ENCODE measurements around the gene CYP1A1. TPM values are rescaled to one million over a fixed set of nuclear protein-coding genes. Genes with fewer than 3 reads are reported as not detected.

Gene CYP1A1
- total and polyA plus RNA-seq, 9 of the 15 experiments (the other 6 are each of a cell fraction or from before 2014, with no cell fraction given): 0.04 to 0.13 (median 0.05) TPM; not detected in 5

DNA sequence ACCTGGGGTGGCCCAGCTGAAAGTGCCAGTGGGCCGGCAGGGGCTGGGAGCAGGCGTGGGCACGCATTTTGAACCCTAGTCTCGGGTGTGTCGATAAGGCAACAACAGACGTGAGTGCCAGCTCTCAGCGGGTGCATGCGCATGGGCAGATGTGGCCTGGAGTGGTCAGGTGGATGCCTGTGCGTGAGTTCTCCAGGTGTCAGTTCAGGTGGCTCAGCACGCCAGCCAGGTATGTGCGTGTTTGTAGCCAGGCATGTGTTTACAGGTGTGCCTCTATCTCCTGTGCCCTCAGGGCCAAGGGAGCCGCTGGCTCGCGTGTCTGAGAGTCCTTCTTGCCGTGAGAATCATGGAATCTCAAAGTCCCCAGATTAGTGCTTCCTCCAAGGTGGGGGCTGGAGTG, 38.1 kb upstream of the CYP1A1 start (continued):
- TF ChIP-seq BCLAF1 (IDR thresholded peaks at IDR 0.05; ENCODE audit: borderline replicate concordance in 1 of 2, control insufficient read depth in 1 of 2, low read depth in 2 of 2, low read length in 1 of 2) (no peak), EHMT2 (IDR thresholded peaks at IDR 0.05) (no peak)

DNA sequence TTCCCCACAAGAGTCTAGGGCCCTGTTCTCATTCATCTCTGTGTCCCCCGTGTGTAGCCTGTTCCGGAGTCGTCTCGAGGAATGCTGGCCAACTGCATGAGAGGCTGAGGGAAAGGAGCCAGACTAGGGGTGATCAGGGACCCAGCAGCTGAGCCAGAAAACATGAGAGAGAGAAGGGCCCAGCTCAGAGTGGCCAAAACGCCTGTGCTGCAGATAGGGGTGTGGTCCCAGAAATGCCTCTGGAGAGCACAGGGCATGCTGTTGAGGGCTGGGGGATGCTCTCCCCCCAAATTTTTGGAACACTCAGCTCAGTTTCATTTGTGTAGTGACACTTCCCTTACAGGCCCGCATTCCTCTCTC, 37.4 kb upstream of the CYP1A1 start:
- H3K9ac ChIP-seq (ENCODE audit: insufficient read depth in 1 of 2, low read depth in 2 of 2, low read length in 2 of 2): no peak overlapping the region
- no peaks in the 10 kb centered on the region for H3K9me1 ChIP-seq (ENCODE audit: control insufficient read depth, insufficient read depth, low read length)
- no TSS peak for BruUV-seq (replicated peaks)
- ChIA-PET POLR2A (interaction anchor here (0.6 to 0.9 kb wide), 4 partner anchors 48 to 858 kb away, joined by 3 to 5 read pairs (median 3); no protein-coding TSS in a partner anchor), CTCF (ENCODE audit: low intra/inter-chr PET ratio) (no interaction called here)
- H2AFZ ChIP-seq (ENCODE audit: low read depth, low read length): no peak overlapping the region
- H3K36me3 ChIP-seq (ENCODE audit: control insufficient read depth, insufficient read depth, low read length): no peaks in the 10 kb centered on the region
- FAIRE-seq (no peak), ATAC-seq (no peak), DNase-seq (ENCODE audit: extremely low read depth in 1 of 4, low spot score in 3 of 4) (no peak)
- peaks cover 13 to 51% of the 10 kb centered on the region in 2 experiments; a peak in 3 of 5 replicates for H3K27me3 ChIP-seq (ENCODE audit: control insufficient read depth in 2 of 2, insufficient read depth in 2 of 2, low read length in 2 of 2)
- H3K9me3 ChIP-seq (replicated peaks; ENCODE audit: control insufficient read depth, insufficient read depth, low read depth, low read length): no peaks in the 10 kb centered on the region
- H3K4me2 ChIP-seq (ENCODE audit: insufficient read depth, low read length): no peak overlapping the region
- H3K4me1 ChIP-seq (replicated peaks in 1 of 2; ENCODE audit: control insufficient read depth in 2 of 2, insufficient read depth in 2 of 2, low read length in 2 of 2): peaks cover 0 to 9% of the 10 kb centered on the region in 2 experiments; a peak in 2 of 5 replicates
- H3K4me3 ChIP-seq: no peak overlapping the region
- TF ChIP-seq, protein P1, sequence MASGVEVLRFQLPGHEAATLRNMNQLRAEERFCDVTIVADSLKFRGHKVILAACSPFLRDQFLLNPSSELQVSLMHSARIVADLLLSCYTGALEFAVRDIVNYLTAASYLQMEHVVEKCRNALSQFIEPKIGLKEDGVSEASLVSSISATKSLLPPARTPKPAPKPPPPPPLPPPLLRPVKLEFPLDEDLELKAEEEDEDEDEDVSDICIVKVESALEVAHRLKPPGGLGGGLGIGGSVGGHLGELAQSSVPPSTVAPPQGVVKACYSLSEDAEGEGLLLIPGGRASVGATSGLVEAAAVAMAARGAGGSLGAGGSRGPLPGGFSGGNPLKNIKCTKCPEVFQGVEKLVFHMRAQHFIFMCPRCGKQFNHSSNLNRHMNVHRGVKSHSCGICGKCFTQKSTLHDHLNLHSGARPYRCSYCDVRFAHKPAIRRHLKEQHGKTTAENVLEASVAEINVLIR (CRISPR knock-in tag; IDR thresholded peaks at IDR 0.05): no peak
- no peak for TF ChIP-seq ZNF134 (CRISPR knock-in tag; conservative IDR thresholded peaks at IDR 0.05)
- no peak for TF ChIP-seq HNRNPK (IDR thresholded peaks at IDR 0.05; ENCODE audit: low read depth, low read length, poor library complexity, severe bottlenecking)
- no peak for TF ChIP-seq ELK3 (CRISPR knock-in tag; IDR thresholded peaks at IDR 0.05)
- TF ChIP-seq NBN (IDR thresholded peaks at IDR 0.05; ENCODE audit: low read depth): no peak
- in situ Hi-C loops (cut with MboI) (no loop called here), intact Hi-C loops (cut with micrococcal nuclease) (no loop called here)
- H3K79me2 ChIP-seq (ENCODE audit: control insufficient read depth, insufficient read depth, low read length): no peaks in the 10 kb centered on the region
- WGBS (ENCODE audit: insufficient coverage, low coverage, missing lambda C conversion rate): 6% methylated on average over 6 of the region's 6 CpGs
- no peak overlapping the region for H3K27ac ChIP-seq (ENCODE audit: extremely low read depth, low read depth, low read length)
- H4K20me1 ChIP-seq (replicated peaks; ENCODE audit: control insufficient read depth, insufficient read depth, low read length): peaks cover 6% of the 10 kb centered on the region; the same call in 1 of the 2 replicates
